SK-N-SH (cell line): ENCODE measurements around the gene PRR35. TPM values are rescaled to one million over a fixed set of nuclear protein-coding genes. Genes with fewer than 3 reads are reported as not detected.

Experiments
- CTCF ChIA-PET: fragments of 300-600, 350-600 bp; formaldehyde crosslinking; extraction: SDS; loops from one replicate; lab custom pipeline; 2021; lab: Yijun Ruan, JAX
- POLR2A ChIA-PET: fragments of 350-600 bp; sonication (Branson Sonifier 250); formaldehyde crosslinking; extraction: SDS; loops from one replicate; lab custom pipeline; 2020; ENCODE audit warnings: antibody characterized with exemption, inconsistent platforms; lab: Yijun Ruan, JAX
- DNase-seq: peaks from one replicate; pipeline ENCODE4 v3.0.0; 2012
- H2AFZ ChIP-seq: fragments of 200-600 bp; sonication (generic); 2 replicates; pipeline ENCODE4 v1.8.1; 2016; ENCODE audit warnings: antibody characterized with exemption, mild to moderate bottlenecking, low read depth
- H3F3A ChIP-seq: fragments of 200-600 bp; sonication (generic); replicated peaks from 2 replicates; pipeline ENCODE3; 2016; ENCODE audit warnings: antibody characterized with exemption, mild to moderate bottlenecking; ENCODE audit not compliant: insufficient read depth
- H3K27ac ChIP-seq, 2 experiments: fragments of 200-500 bp in 1 of 2; fragments of 200-600 bp in 1 of 2; sonication (Bioruptor generic) in 1 of 2; sonication (generic), shearing (Covaris generic) in 1 of 2; 2 replicates each; pipeline versions ENCODE4 v1.5.1 to v1.6.1; 2014 to 2016; ENCODE audit warnings: low read depth in 2 of 2, inconsistent platforms in 1 of 2, low read length in 1 of 2, mild to moderate bottlenecking in 1 of 2, mixed read lengths in 1 of 2
- H3K27me3 ChIP-seq: fragments of 200-600 bp; sonication (generic), shearing (Covaris generic); 2 replicates; pipeline ENCODE4 v1.6.1; 2016; ENCODE audit warnings: mixed run types; ENCODE audit not compliant: insufficient read depth
- H3K36me3 ChIP-seq, 2 experiments: fragments of 200-500 bp in 1 of 2; fragments of 200-600 bp in 1 of 2; sonication (Bioruptor generic) in 1 of 2; sonication (generic) in 1 of 2; replicated peaks in 1 of 2; 2 replicates each; pipeline versions ENCODE3 to v1.5.1; 2014 to 2016; ENCODE audit warnings: low read length in 1 of 2, mild to moderate bottlenecking in 1 of 2; ENCODE audit not compliant: insufficient read depth in 2 of 2, control insufficient read depth in 1 of 2
- H3K4me1 ChIP-seq, 2 experiments: fragments of 200-500 bp in 1 of 2; fragments of 200-600 bp in 1 of 2; sonication (Bioruptor generic) in 1 of 2; sonication (generic), shearing (Covaris generic) in 1 of 2; 2 replicates each; pipeline versions ENCODE4 v1.5.1 to v1.6.1; 2014 to 2016; ENCODE audit warnings: low read depth in 1 of 2, low read length in 1 of 2, mixed run types in 1 of 2; ENCODE audit not compliant: insufficient read depth in 2 of 2, control insufficient read depth in 1 of 2
- H3K4me2 ChIP-seq: fragments of 200-600 bp; sonication (generic), shearing (Covaris generic); 2 replicates; pipeline ENCODE4 v1.6.1; 2017; ENCODE audit warnings: mixed run types
- H3K4me3 ChIP-seq, 2 experiments: fragments of 200-500 bp in 1 of 2; fragments of 200-600 bp in 1 of 2; sonication (Bioruptor generic) in 1 of 2; sonication (generic), shearing (Covaris generic) in 1 of 2; 2 replicates each; pipeline versions ENCODE4 v1.5.1 to v1.8.1; 2014 to 2016; ENCODE audit warnings: low read depth in 2 of 2, inconsistent platforms in 1 of 2, low read length in 1 of 2, mild to moderate bottlenecking in 1 of 2, mixed read lengths in 1 of 2, moderate library complexity in 1 of 2
- H3K79me2 ChIP-seq: fragments of 200-600 bp; sonication (generic); 2 replicates; pipeline ENCODE4 v1.8.1; 2017; ENCODE audit warnings: mild to moderate bottlenecking; ENCODE audit not compliant: insufficient read depth
- H3K9ac ChIP-seq: fragments of 200-600 bp; sonication (generic); 2 replicates; pipeline ENCODE4 v1.6.1; 2017; ENCODE audit warnings: mixed run types
- H3K9me2 ChIP-seq: fragments of 200-600 bp; sonication (generic); 2 replicates; pipeline ENCODE4 v1.6.1; 2017; ENCODE audit warnings: mixed run types
- H3K9me3 ChIP-seq: fragments of 200-600 bp; sonication (generic); 2 replicates; pipeline ENCODE4 v1.6.1; 2017; ENCODE audit warnings: mixed run types, mild to moderate bottlenecking, moderate library complexity
- H4K20me1 ChIP-seq: fragments of 200-600 bp; sonication (generic); 2 replicates; pipeline ENCODE4 v1.6.1; 2017; ENCODE audit warnings: mild to moderate bottlenecking, mixed run types; ENCODE audit not compliant: insufficient read depth
- CHD2 ChIP-seq: fragments of 150-350 bp; IDR thresholded peaks from 2 replicates; pipeline ENCODE4 v1.6.1; 2018; ENCODE audit warnings: low read length; ENCODE audit not compliant: partially characterized antibody
- GABPA ChIP-seq: IDR thresholded peaks from 2 replicates; pipeline ENCODE4 v1.4.0; 2012; ENCODE audit warnings: low read depth, mild to moderate bottlenecking
- GATA2 ChIP-seq: sonication (generic); formaldehyde crosslinking; IDR thresholded peaks from 2 replicates; pipeline ENCODE4 v1.5.0; 2020; ENCODE audit warnings: mild to moderate bottlenecking, missing genetic modification reagents
- JUND ChIP-seq: IDR thresholded peaks from 2 replicates; pipeline ENCODE4 v1.4.0; 2012
- NFIC ChIP-seq: IDR thresholded peaks from 2 replicates; pipeline ENCODE4 v1.4.0; 2012; ENCODE audit warnings: borderline replicate concordance
- NRF1 ChIP-seq: IDR thresholded peaks from 2 replicates; pipeline ENCODE4 v1.6.1; 2012; ENCODE audit warnings: low read depth, mild to moderate bottlenecking, low read length
- POLR2AphosphoS5 ChIP-seq: IDR thresholded peaks from 2 replicates; pipeline ENCODE4 v1.6.1; 2012; ENCODE audit warnings: low read depth, low read length
- SIN3A ChIP-seq: IDR thresholded peaks from 2 replicates; pipeline ENCODE4 v1.6.1; 2012; ENCODE audit warnings: low read depth, mild to moderate bottlenecking, low read length, moderate library complexity, borderline replicate concordance
- TCF12 ChIP-seq: IDR thresholded peaks from 2 replicates; pipeline ENCODE4 v1.4.0; 2012
- YY1 ChIP-seq: IDR thresholded peaks from 2 replicates; pipeline ENCODE4 v1.4.0; 2012; ENCODE audit warnings: low read depth, mild to moderate bottlenecking
- WGBS: methylation state at CpG from one replicate; pipeline ENCODE4 v1.1.6; 2017; ENCODE audit warnings: low lambda C conversion rate; 5-methylcytosine and 5-hydroxymethylcytosine counted together
- polyA plus RNA-seq, 3 experiments: library from polyadenylated mRNA; depleted of rRNA; stranded (reverse); fragments of >200 nt; gene quantifications; 2 replicates each; pipeline ENCODE4 v1.2.3, GENCODE V29; 2012
- TF ChIP-seq, protein P1 (sequence below): fragments of 150-350 bp; IDR thresholded peaks from 2 replicates; pipeline ENCODE4 v1.6.1; 2016; ENCODE audit warnings: mild to moderate bottlenecking, low read depth, low read length
- TF ChIP-seq, protein P2 (sequence below): fragments of 150-350 bp; IDR thresholded peaks from 2 replicates; pipeline ENCODE4 v1.6.1; 2017; ENCODE audit warnings: antibody characterized with exemption, low read length, low read depth, borderline replicate concordance
- TF ChIP-seq, protein P3 (sequence below): IDR thresholded peaks from 2 replicates; pipeline ENCODE4; 2012
- TF ChIP-seq, protein P4 (sequence below): IDR thresholded peaks from 2 replicates; pipeline ENCODE4 v1.4.0; 2012; ENCODE audit warnings: low read depth
- TF ChIP-seq, protein P5 (sequence below): fragments of 200-600 bp; sonication (generic); IDR thresholded peaks from 2 replicates; pipeline ENCODE4 v1.6.1; 2017; ENCODE audit warnings: antibody characterized with exemption, mild to moderate bottlenecking, moderate library complexity
- TF ChIP-seq, protein P6 (sequence below): IDR thresholded peaks from 2 replicates; pipeline ENCODE4 v1.4.0; 2012; ENCODE audit warnings: low read depth, borderline replicate concordance

Gene PRR35
- polyA plus RNA-seq, 1 of the 3 experiments (the other 2 are of a cell fraction), result not detected

DNA sequence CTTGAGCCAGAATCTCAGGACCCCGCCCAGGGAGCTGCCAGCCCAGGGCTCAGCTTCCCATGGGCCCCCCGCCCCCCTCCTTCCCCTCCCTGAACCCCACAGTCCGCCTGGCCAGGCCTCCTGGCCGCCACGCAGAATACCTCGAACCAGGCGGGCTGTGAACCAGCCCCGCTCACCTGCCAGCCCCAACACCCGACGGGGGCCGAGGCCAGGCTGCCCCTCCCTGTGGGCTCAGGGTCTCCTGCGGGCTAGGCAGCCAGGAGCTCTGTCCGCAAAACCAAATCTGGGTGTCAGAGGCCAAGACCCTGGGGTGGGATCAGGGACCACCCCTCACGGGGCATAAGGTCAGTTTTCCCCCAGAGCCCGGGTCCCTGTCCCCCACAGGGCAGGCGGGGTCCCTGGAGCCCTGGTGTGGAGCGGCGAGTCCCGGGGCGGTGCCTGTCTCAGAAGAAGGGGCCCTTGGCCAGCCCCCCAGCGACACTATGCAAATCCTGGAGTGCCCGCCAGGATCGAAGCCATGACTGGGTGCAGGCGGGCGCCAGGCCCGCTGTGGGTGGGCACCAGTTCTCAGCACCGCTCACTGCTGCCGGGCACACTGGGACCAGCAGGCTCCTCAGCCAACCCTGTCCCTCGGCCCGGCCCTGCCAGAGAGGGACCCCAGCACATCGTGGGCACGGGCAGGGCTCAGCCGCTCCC is 6.4 kb upstream of the PRR35 start:
- H3K4me2 ChIP-seq, result no peak overlapping the region
- 82% methylated on average over 10 of the region's 33 CpGs for WGBS
- H3K9me3 ChIP-seq, result no peaks in the 10 kb centered on the region
- no peak for DNase-seq
- ChIA-PET POLR2A (no interaction called here), CTCF (interaction anchor here (1.2 kb wide), 1 partner anchor 11 kb away, joined by 3 read pairs; no protein-coding TSS in a partner anchor)
- no peaks in the 10 kb centered on the region for H3K9me2 ChIP-seq
- H3K4me3 ChIP-seq, result no peak overlapping the region
- peaks cover 0 to 9% of the 10 kb centered on the region in 2 experiments; a peak in 1 of 4 replicates for H3K4me1 ChIP-seq
- no peak overlapping the region for H3K9ac ChIP-seq
- no peak overlapping the region for H2AFZ ChIP-seq
- peaks cover 2% of the 10 kb centered on the region for H3F3A ChIP-seq
- no peak overlapping the region for H3K27ac ChIP-seq
- H3K36me3 ChIP-seq, result peaks cover 0 to 18% of the 10 kb centered on the region in 2 experiments
- no peaks in the 10 kb centered on the region for H3K79me2 ChIP-seq
- TF ChIP-seq, protein P1, sequence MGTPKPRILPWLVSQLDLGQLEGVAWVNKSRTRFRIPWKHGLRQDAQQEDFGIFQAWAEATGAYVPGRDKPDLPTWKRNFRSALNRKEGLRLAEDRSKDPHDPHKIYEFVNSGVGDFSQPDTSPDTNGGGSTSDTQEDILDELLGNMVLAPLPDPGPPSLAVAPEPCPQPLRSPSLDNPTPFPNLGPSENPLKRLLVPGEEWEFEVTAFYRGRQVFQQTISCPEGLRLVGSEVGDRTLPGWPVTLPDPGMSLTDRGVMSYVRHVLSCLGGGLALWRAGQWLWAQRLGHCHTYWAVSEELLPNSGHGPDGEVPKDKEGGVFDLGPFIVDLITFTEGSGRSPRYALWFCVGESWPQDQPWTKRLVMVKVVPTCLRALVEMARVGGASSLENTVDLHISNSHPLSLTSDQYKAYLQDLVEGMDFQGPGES, result no peak
- TF ChIP-seq POLR2AphosphoS5 (no peak), TCF12 (no peak), NRF1 (no peak), GATA2 (CRISPR knock-in tag) (no peak), SIN3A (no peak), JUND (no peak), YY1 (no peak)
- TF ChIP-seq, protein P2, sequence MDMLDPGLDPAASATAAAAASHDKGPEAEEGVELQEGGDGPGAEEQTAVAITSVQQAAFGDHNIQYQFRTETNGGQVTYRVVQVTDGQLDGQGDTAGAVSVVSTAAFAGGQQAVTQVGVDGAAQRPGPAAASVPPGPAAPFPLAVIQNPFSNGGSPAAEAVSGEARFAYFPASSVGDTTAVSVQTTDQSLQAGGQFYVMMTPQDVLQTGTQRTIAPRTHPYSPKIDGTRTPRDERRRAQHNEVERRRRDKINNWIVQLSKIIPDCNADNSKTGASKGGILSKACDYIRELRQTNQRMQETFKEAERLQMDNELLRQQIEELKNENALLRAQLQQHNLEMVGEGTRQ, result no peak
- H3K27me3 ChIP-seq, result 0 out of 2 replicates have a peak, but pooled peaks cover 5% of the 10 kb centered on the region
- H4K20me1 ChIP-seq, result no peaks in the 10 kb centered on the region

DNA sequence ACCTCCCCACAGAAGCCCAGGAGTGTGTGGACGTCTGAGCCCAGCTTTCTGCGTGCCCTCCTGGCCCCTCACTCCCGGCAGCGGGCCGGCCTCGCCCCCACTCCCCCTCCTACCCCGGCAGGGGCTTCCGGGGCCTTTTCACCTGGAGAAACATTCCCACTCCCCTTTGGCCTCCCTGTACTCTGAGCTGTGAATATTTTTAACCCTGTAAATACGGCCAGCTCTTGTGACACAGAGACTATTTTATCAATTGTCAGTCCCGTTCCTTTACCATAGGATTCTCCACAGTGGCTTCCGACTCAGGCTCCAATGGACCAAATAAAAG is 5.9 kb upstream of the PRR35 start:
- Histone ChIP-seq H3K4me1 (peaks cover 0 to 9% of the 10 kb centered on the region in 2 experiments; a peak in 1 of 4 replicates), H3K4me3 (no peak overlapping the region), H2AFZ (no peak overlapping the region), H3K36me3 (peaks cover 0 to 16% of the 10 kb centered on the region in 2 experiments), H3K9ac (no peak overlapping the region), H4K20me1 (no peaks in the 10 kb centered on the region), H3K27me3 (peaks cover 10% of the 10 kb centered on the region), H3K79me2 (no peaks in the 10 kb centered on the region), H3K9me2 (no peaks in the 10 kb centered on the region), H3K4me2 (no peak overlapping the region), H3K9me3 (no peaks in the 10 kb centered on the region), H3F3A (peaks cover 2% of the 10 kb centered on the region), H3K27ac (no peak overlapping the region)
- WGBS, result 94% methylated on average over 11 of the region's 11 CpGs
- ChIA-PET CTCF (interaction anchor here (1.2 kb wide), 1 partner anchor 11 kb away, joined by 3 read pairs; no protein-coding TSS in a partner anchor), POLR2A (no interaction called here)
- no peak for DNase-seq
- TF ChIP-seq, protein P3, sequence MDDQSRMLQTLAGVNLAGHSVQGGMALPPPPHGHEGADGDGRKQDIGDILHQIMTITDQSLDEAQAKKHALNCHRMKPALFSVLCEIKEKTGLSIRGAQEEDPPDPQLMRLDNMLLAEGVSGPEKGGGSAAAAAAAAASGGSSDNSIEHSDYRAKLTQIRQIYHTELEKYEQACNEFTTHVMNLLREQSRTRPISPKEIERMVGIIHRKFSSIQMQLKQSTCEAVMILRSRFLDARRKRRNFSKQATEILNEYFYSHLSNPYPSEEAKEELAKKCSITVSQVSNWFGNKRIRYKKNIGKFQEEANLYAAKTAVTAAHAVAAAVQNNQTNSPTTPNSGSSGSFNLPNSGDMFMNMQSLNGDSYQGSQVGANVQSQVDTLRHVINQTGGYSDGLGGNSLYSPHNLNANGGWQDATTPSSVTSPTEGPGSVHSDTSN, result no peak
- TF ChIP-seq CHD2 (no peak), TCF12 (no peak), NFIC (no peak), GABPA (no peak), POLR2AphosphoS5 (no peak)
- TF ChIP-seq, protein P4, sequence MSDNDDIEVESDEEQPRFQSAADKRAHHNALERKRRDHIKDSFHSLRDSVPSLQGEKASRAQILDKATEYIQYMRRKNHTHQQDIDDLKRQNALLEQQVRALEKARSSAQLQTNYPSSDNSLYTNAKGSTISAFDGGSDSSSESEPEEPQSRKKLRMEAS, result no peak
- TF ChIP-seq, protein P5, sequence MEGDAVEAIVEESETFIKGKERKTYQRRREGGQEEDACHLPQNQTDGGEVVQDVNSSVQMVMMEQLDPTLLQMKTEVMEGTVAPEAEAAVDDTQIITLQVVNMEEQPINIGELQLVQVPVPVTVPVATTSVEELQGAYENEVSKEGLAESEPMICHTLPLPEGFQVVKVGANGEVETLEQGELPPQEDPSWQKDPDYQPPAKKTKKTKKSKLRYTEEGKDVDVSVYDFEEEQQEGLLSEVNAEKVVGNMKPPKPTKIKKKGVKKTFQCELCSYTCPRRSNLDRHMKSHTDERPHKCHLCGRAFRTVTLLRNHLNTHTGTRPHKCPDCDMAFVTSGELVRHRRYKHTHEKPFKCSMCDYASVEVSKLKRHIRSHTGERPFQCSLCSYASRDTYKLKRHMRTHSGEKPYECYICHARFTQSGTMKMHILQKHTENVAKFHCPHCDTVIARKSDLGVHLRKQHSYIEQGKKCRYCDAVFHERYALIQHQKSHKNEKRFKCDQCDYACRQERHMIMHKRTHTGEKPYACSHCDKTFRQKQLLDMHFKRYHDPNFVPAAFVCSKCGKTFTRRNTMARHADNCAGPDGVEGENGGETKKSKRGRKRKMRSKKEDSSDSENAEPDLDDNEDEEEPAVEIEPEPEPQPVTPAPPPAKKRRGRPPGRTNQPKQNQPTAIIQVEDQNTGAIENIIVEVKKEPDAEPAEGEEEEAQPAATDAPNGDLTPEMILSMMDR, result no peak
- TF ChIP-seq, protein P6, sequence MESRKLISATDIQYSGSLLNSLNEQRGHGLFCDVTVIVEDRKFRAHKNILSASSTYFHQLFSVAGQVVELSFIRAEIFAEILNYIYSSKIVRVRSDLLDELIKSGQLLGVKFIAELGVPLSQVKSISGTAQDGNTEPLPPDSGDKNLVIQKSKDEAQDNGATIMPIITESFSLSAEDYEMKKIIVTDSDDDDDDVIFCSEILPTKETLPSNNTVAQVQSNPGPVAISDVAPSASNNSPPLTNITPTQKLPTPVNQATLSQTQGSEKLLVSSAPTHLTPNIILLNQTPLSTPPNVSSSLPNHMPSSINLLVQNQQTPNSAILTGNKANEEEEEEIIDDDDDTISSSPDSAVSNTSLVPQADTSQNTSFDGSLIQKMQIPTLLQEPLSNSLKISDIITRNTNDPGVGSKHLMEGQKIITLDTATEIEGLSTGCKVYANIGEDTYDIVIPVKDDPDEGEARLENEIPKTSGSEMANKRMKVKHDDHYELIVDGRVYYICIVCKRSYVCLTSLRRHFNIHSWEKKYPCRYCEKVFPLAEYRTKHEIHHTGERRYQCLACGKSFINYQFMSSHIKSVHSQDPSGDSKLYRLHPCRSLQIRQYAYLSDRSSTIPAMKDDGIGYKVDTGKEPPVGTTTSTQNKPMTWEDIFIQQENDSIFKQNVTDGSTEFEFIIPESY, result no peak
- TF ChIP-seq, protein P2, result no peak
